ENCODE results near the gene KLHL10. TPM values are rescaled to one million over a fixed set of nuclear protein-coding genes. Genes with fewer than 3 reads are reported as not detected.

Gene KLHL10
- total and polyA plus RNA-seq, 4 donors = 0.08 to 0.12 (median 0.09) TPM; not detected in 1

GRCh38 chr17:41869426-41869825 lies 31.8 kb downstream of the KLHL10 start:
- ATAC-seq (ENCODE audit: insufficient read depth, low FRiP score) (no peak), DNase-seq (no peak)
- WGBS, 2 donors = 59 to 65% methylated on average over 9 of the region's 9 CpGs
- Histone ChIP-seq H3K4me1 (ENCODE audit: control insufficient read depth in 5 of 5, insufficient read depth in 5 of 5, low read length in 5 of 5) (peaks cover 0 to 2% (median 0%) of the 10 kb centered on the region in 5 donors), H3K9ac (ENCODE audit: insufficient read depth in 1 of 2, low read length in 2 of 2) (no peak overlapping the region), H3K9me3 (ENCODE audit: control insufficient read depth in 4 of 4, insufficient read depth in 3 of 4, low read length in 3 of 4) (no peaks in the 10 kb centered on the region), H3K4me3 (no peak overlapping the region), H3K27me3 (ENCODE audit: control insufficient read depth in 3 of 3, insufficient read depth in 3 of 3, low read length in 2 of 3) (no peaks in the 10 kb centered on the region), H3K36me3 (ENCODE audit: control insufficient read depth in 4 of 4, insufficient read depth in 4 of 4, low read length in 4 of 4) (peaks cover 13 to 40% (median 23%) of the 10 kb centered on the region in 4 donors), H3K27ac (ENCODE audit: low read depth in 1 of 2, low read length in 1 of 2) (peak overlapping the region in 1 of 2 donors; percentile 53)
- TF ChIP-seq, protein P1, sequence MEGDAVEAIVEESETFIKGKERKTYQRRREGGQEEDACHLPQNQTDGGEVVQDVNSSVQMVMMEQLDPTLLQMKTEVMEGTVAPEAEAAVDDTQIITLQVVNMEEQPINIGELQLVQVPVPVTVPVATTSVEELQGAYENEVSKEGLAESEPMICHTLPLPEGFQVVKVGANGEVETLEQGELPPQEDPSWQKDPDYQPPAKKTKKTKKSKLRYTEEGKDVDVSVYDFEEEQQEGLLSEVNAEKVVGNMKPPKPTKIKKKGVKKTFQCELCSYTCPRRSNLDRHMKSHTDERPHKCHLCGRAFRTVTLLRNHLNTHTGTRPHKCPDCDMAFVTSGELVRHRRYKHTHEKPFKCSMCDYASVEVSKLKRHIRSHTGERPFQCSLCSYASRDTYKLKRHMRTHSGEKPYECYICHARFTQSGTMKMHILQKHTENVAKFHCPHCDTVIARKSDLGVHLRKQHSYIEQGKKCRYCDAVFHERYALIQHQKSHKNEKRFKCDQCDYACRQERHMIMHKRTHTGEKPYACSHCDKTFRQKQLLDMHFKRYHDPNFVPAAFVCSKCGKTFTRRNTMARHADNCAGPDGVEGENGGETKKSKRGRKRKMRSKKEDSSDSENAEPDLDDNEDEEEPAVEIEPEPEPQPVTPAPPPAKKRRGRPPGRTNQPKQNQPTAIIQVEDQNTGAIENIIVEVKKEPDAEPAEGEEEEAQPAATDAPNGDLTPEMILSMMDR (IDR thresholded peaks at IDR 0.05; ENCODE audit: control extremely low read depth, extremely low read depth) = no peak

GRCh38 chr17:41870097-41870496 lies 32.5 kb downstream of the KLHL10 start:
- DNase-seq = no peak
- WGBS, 2 donors = 88 to 91% methylated on average over 2 of the region's 2 CpGs
- peak overlapping the region in 1 of 2 donors; percentile 53 for H3K27ac ChIP-seq (ENCODE audit: low read depth in 1 of 2, low read length in 1 of 2)

GRCh38 chr17:41870627-41871026 lies 33.0 kb downstream of the KLHL10 start:
- no peak for DNase-seq
- Histone ChIP-seq H3K27ac (ENCODE audit: low read depth in 1 of 2, low read length in 1 of 2) (no peak overlapping the region), H3K9me3 (ENCODE audit: control insufficient read depth in 4 of 4, insufficient read depth in 3 of 4, low read length in 3 of 4) (no peaks in the 10 kb centered on the region), H3K4me3 (no peak overlapping the region), H3K4me1 (ENCODE audit: control insufficient read depth in 5 of 5, insufficient read depth in 5 of 5, low read length in 5 of 5) (peaks cover 0 to 2% (median 0%) of the 10 kb centered on the region in 5 donors), H3K36me3 (ENCODE audit: control insufficient read depth in 4 of 4, insufficient read depth in 4 of 4, low read length in 4 of 4) (peaks cover 13 to 40% (median 24%) of the 10 kb centered on the region in 4 donors), H3K9ac (ENCODE audit: insufficient read depth in 1 of 2, low read length in 2 of 2) (no peak overlapping the region), H3K27me3 (ENCODE audit: control insufficient read depth in 3 of 3, insufficient read depth in 3 of 3, low read length in 2 of 3) (no peaks in the 10 kb centered on the region)
- no peak for ATAC-seq (ENCODE audit: insufficient read depth, low FRiP score)
- TF ChIP-seq, protein P1 (IDR thresholded peaks at IDR 0.05; ENCODE audit: control extremely low read depth, extremely low read depth) = no peak
- WGBS, 2 donors = 88 to 91% methylated on average over 7 of the region's 7 CpGs

More at GRCh38 chr17:41870097-41870496, 32.5 kb downstream of the KLHL10 start:
- Histone ChIP-seq H3K9ac (ENCODE audit: insufficient read depth in 1 of 2, low read length in 2 of 2) (no peak overlapping the region), H3K36me3 (ENCODE audit: control insufficient read depth in 4 of 4, insufficient read depth in 4 of 4, low read length in 4 of 4) (peaks cover 13 to 40% (median 24%) of the 10 kb centered on the region in 4 donors), H3K4me3 (no peak overlapping the region), H3K9me3 (ENCODE audit: control insufficient read depth in 4 of 4, insufficient read depth in 3 of 4, low read length in 3 of 4) (no peaks in the 10 kb centered on the region), H3K27me3 (ENCODE audit: control insufficient read depth in 3 of 3, insufficient read depth in 3 of 3, low read length in 2 of 3) (no peaks in the 10 kb centered on the region), H3K4me1 (ENCODE audit: control insufficient read depth in 5 of 5, insufficient read depth in 5 of 5, low read length in 5 of 5) (peaks cover 0 to 2% (median 0%) of the 10 kb centered on the region in 5 donors)
- no peak for ATAC-seq (ENCODE audit: insufficient read depth, low FRiP score)
- TF ChIP-seq, protein P1 (IDR thresholded peaks at IDR 0.05; ENCODE audit: control extremely low read depth, extremely low read depth) = no peak

DNA sequence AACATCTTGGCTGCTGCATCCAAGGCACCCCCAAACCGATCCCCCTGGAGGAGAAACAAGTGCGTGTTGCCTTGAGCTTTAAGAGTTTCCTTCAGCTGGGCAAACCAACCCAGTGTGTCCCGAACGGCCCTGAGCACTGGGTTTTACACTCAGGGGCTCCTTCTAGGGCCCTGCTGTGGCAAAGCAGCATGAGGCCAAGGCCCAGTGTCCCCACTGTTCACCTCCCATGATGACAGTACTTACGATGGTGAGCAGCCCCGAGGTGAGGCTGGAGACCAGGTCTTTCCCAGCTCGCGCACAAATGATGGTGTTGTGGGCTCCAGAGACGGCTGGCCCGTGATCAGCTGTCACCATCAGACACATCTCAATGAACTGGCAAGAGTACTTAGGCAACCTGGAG lies 34.2 kb downstream of the KLHL10 start:
- 96 to 97% methylated on average over 10 of the region's 10 CpGs for WGBS, 2 donors
- TF ChIP-seq, protein P1 (IDR thresholded peaks at IDR 0.05; ENCODE audit: control extremely low read depth, extremely low read depth) = no peak
- Histone ChIP-seq H3K9ac (ENCODE audit: insufficient read depth in 1 of 2, low read length in 2 of 2) (no peak overlapping the region), H3K36me3 (ENCODE audit: control insufficient read depth in 4 of 4, insufficient read depth in 4 of 4, low read length in 4 of 4) (peaks cover 13 to 40% (median 24%) of the 10 kb centered on the region in 4 donors), H3K9me3 (ENCODE audit: control insufficient read depth in 4 of 4, insufficient read depth in 3 of 4, low read length in 3 of 4) (no peaks in the 10 kb centered on the region), H3K4me1 (ENCODE audit: control insufficient read depth in 5 of 5, insufficient read depth in 5 of 5, low read length in 5 of 5) (peaks cover 0 to 2% (median 0%) of the 10 kb centered on the region in 5 donors), H3K27me3 (ENCODE audit: control insufficient read depth in 3 of 3, insufficient read depth in 3 of 3, low read length in 2 of 3) (no peaks in the 10 kb centered on the region), H3K4me3 (no peak overlapping the region), H3K27ac (ENCODE audit: low read depth in 1 of 2, low read length in 1 of 2) (no peak overlapping the region)
- ATAC-seq (ENCODE audit: insufficient read depth, low FRiP score) (no peak), DNase-seq (no peak)
